Upper lobe of left lung (tissue), 4 donors: Measurements from ENCODE around the gene RASSF7.

Experiments used
- CTCF ChIP-seq, 6 experiments: fragments of 450-650 bp in 4 of 6; fragments of 200-600 bp in 2 of 6; sonication (generic) in 2 of 6; IDR thresholded peaks; one replicate each; pipeline ENCODE4 v1.5.1; 2016 to 2019; ENCODE audit warnings: antibody characterized with exemption in 6 of 6
- EP300 ChIP-seq, 4 donors: sonication (generic); formaldehyde crosslinking; IDR thresholded peaks; one replicate each; pipeline ENCODE4 v1.5.1; 2017; ENCODE audit warnings: antibody characterized with exemption in 4 of 4, control low read depth in 2 of 4
- POLR2A ChIP-seq, 4 donors: fragments of 450-650 bp; IDR thresholded peaks; one replicate each; pipeline ENCODE4 v1.5.1; 2016 to 2017; ENCODE audit warnings: antibody characterized with exemption in 4 of 4, mild to moderate bottlenecking in 2 of 4

DNA sequence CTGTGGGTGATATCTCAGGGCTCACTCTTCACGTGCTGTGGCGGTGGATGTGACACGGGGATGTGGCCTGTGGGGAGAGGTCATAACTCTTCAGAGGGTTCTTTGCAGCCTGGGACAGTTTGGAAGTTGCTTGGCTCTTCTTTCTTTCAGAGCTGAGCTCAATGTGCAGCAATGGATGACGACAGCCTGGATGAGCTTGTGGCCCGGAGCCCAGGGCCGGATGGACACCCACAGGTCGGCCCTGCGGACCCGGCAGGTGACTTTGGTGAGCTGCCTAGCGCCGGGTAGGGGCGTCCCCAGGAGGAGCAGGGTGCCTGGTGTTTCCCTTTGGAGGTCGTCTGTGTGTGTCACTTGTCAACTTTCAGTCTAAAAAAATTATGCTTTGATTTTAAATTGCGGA, 20.6 kb downstream of the RASSF7 start:
- TF ChIP-seq POLR2A (IDR thresholded peaks at IDR 0.05) (no peak), CTCF (IDR thresholded peaks at IDR 0.05) (no peak), EP300 (IDR thresholded peaks at IDR 0.05) (no peak)
